HuH-7.5 (cell line): ENCODE data around the gene ZNF853.
"Not testable (repeated sequence)": the region's sequence is repeated elsewhere in the genome, so short reads cannot be mapped to it uniquely, and the experiment has no call there.

Experiments used
- DNase-seq: peaks from one replicate; pipeline ENCODE4 v3.0.0; 2011; ENCODE audit warnings: low spot score

Gene ZNF853

DNA sequence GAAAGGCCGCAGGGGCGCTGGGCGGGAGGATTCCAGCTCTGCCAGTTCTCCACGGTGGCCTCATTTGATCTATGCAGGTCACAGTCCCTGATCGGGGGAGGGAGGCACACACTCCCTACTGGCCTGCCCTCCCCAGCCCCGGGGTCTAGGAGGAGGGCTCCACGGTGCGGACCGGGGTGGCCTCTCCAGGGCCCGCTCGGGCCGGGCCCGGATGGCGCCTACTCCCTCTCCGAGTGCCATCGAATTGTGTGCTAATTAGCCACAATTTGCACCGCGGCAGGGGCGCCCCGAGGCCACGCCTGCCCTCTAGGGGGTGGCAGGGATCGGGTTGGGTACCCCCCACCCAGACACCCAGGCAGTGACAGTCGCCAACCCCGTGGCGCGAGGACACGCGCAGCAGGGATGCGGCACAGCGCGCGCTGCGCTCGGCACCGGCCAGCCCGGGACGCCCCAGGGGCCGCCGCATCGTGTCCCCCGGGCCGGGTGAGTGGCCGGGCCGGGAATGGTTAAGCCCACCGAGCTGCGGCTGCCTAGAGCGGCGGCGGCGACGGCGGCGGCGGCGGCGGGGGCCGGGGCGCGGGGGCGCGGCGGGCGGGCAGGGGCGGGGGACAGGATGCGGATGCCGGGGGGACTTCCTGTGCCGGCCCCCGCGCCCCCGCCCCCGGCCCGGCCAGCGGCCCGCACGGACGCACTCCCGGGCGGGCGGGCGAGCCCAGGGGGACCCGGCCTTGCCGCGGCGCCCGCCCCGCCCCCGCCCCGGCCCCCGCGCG, at the start of gene ZNF853:
ZNF853 (plus strand) TSS at position 658 of the 770 bp plus-strand sequence. CDS start 565 bp downstream, outside the sequence.
- no peak for DNase-seq

DNA sequence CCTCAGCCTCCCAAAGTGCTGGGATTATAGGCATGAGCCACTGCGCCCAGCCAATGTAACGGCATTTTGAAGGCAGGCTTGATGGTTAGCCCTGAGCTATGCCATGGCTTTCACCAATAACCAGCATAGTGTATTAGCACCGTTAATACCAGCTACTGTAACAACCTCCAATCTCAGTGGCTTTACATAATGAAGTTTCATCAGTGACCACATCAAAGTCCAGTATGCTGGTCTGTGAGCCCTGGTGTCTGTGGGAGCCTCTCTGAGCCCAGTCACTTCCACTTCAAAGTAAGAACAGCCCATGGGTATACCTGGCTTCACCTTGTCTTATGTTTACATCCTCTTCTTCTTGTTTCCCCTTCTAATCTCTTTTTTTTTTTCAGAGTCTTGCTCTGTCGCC, 49.8 kb upstream of the ZNF853 start:
- DNase-seq, result no peak

DNA sequence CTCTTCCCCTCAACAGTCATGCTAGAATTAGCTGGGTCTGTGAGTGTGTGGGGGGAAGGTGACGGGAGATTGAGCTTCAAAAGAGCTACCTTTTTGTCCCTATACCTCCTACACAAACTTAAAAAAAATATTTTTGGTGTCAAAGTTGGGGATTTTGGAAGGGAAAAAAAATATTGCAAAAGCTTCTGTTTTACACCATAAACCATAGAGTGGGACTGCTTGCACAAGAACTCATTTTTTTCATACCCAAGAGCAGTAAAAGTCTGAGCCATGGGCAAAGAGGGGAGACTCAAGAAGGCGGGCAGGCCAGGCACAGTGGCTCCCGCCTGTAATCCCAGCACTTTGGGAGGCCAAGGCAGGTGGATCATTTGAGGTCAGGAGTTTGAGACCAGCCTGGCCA, 47.5 kb upstream of the ZNF853 start:
- DNase-seq, result no peak

DNA sequence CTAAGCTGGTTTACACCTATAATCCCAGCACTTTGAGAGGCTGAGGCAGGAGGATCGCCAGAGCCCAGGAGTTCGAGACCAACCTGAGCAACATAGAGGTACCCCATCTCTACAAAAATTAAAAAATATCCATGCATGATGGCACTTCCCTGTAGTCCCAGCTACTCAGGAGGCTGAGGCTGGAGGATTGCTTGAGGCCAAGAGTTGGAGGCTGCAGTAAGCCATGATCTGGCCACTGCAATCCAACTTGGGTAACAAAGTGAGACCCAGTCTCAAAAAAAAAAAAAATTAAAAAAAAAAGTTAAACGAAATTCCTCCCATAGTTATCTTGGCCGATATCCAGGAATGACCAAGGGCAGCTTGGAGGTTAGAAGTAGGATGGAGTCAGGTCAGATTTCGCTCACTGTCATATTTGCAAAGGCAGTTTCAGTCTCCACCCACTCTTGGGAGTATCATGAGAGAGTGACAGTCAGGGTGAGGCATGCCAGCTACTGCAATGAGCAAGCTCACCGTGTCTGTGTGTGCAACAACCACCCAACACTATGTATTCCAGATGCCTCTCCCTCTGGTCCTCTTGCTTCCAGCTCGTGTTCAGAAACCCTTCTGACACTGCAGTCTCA, 44.1 kb upstream of the ZNF853 start:
- no peak for DNase-seq

DNA sequence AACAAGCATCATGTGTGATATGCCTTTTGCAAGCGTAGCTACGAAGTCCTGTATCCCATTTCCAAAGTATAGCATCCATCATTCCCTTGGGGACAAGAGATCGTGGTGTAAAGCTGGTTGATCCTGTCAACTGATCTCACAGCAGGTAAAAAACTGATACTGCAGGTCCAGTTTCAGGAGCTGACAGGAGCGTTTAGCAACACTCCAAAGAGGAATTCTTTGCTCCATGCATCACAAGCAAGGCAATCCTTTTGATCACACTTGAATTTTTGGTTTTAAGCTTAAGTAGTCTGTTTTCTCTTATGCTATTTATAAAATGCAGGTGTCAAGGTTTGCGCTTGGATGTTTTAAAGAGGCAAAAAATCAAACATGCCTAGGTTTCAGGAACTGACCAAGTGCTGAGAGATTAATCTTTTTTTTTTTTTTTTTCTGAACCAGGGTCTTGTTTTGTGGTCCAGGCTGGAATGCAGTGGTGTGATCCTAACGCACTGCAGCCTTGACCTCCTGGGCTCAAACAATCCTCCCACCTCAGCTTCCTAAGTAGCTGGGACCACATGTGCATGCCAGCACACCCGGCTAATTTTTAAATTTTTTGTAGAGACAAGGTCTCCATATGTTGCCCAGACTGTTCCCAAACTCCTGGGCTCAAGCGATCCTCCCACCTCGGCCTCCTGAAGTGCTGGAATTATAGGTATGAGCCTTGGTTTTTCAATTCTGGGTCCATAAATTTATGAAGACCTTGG, 40.0 kb upstream of the ZNF853 start:
- DNase-seq, result no peak

DNA sequence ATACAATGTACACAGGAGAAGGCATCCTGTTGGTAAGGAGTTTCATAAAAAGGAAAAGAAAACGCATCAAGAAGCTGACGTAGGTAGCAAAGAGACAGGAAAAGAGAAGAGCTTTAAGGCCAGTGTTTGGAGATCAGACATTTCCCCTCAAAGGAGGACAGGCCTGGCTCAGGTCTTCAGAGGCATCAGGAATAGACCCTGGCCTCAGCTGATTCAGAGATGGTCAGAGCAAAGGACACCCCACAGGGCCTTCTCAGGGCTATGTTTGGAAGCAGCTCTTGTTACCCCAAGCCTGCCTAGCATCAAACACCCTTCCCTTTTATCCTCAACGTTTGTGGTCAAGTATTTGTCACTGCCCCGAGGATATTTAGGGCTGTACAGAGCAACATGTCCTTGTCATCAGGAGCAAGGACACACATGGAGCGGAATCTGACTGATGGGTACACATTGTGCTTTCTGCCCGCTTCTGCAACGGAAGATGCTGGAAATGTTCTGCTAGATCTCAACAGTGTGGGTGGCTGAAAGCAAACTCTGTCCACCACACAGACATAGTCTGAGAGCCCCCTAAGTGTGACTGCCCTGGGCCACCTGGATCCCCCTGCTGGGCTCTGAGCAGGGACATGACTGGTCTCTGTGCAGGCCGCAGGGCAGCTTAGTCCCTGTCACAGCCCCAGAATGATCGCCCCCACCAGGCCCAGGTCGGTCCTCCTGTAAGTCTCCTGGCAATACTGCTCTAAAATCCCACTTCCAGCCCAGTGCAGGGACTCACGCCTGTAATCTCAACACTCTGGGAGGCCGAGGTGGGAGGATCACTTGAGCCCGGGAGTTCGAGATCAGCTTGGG, 39.2 kb upstream of the ZNF853 start:
- no peak for DNase-seq

DNA sequence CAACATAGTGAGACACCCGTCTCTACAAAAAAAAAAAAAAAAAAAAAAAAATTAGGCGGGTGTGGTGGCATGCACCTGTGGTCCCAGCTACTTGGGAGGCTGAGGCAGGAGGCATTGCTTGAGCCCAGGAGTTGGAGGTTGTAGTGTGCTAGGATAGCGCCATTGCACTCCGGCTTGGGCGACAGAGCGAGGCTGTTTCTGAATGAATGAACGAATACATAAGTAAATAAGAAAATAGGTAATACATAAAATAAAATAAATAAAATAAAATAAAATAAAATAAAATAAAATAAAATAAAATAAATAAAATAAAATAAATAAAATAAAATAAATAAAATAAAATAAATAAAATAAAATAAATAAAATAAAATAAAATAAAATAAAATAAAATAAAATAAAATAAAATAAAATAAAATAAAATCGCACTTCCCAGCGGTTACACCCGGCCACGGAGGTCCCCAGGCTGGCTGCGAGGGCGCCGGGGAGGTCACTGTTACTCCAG, 38.5 kb upstream of the ZNF853 start:
- DNase-seq, result not testable (repeated sequence)

DNA sequence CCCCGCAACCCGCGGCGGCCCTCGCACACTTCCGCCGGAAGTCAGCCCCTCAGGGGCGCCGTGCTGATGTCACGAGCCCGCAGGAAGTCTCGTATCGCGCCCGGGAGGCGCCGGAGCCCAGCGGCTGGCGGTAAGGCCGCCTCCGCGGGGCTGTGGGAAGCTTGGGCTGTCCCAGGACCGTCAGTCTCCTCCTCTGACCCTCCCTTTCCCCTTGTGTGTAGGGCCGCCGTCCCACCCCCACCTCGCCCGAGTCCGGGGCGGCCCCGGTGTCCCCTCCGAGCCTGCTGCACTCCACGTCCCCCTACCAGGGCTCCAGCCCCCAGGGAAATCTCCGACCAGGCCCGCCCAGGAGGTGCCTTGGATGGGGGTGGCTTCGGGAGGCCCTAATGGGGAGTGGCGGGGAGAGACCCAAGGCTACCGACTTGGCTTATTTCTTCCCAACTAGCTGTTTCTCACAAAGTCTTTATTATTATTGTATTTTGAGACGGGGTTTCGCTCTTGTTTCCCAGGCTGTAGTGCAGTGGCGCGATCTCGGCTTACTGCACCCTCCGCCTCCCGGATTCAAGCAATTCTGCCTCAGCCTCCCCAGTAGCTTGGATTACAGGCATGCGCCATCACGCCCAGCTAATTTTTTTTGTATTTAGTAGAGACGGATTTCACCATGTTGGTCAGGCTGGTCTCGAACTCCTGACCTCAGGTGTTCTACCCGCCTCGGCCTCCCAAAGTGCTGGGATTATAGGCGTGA, 37.9 kb upstream of the ZNF853 start, which contains the start of gene ZDHHC4:
ZDHHC4 (plus strand) TSS at position 86 of the 745 bp plus-strand sequence. CDS start 3,108 bp downstream, outside the sequence.
- peak; percentile 95 for DNase-seq

DNA sequence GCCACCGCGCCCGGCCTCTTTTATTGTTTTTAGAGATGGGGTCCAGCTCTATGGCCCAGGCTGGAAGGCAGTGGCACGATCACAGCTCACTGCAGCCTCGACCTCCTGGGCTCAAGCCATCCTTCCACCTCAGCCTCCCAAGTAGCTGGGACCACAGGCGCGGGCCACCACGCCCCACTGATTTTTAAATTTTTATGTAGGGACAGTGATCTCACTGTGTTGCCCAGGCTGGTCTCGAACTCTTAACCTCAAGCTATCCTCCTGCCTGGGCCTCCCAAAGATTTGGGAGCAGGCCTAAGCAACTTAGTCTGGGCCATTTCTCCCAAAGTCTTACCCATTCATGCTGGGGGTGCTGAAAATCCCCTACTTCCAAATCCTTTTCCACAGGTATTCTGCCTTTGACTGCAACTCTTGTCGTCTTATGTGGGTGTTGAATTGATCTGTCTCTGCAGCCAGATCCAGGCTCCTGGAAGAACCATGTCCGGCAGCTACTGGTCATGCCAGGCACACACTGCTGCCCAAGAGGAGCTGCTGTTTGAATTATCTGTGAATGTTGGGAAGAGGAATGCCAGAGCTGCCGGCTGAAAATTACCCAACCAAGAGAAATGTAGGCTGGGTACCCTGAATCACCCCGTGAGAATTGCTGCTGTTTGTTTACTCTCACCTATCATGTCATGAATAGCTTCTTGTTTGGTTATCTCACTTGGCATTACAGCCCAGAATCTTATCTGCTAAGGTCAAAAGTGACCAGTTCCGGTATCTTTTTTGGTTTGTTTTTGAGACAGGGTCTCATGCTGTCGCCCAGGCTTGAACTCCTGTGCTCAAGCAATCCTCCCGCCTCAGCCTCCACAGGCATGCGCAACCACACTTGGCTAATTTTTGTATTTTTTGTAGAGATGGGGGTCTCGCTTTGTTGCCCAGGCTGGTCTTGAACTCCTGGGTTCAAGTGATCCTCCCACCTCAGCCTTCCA, 37.0 kb upstream of the ZNF853 start:
- peak; percentile 81 for DNase-seq

DNA sequence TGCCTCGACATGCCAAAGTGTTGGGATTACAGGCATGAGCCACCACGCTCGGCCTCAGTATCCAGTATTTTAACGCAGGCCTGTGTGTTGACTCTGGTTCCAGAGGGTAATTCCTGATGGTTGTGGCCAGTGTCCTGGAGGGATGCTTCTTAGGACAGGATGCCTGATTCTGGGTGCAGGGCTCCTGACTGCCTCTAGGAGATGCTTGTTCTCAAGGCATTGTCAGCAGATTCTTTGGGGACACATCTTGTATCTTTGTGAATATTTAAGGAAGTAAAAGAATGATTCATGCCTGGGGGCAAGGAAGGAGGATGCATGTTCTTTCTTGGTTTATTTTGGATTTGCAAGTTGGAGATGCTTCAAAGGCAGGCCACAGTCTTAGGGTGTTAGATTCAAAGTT, 36.0 kb upstream of the ZNF853 start:
- DNase-seq, result no peak

DNA sequence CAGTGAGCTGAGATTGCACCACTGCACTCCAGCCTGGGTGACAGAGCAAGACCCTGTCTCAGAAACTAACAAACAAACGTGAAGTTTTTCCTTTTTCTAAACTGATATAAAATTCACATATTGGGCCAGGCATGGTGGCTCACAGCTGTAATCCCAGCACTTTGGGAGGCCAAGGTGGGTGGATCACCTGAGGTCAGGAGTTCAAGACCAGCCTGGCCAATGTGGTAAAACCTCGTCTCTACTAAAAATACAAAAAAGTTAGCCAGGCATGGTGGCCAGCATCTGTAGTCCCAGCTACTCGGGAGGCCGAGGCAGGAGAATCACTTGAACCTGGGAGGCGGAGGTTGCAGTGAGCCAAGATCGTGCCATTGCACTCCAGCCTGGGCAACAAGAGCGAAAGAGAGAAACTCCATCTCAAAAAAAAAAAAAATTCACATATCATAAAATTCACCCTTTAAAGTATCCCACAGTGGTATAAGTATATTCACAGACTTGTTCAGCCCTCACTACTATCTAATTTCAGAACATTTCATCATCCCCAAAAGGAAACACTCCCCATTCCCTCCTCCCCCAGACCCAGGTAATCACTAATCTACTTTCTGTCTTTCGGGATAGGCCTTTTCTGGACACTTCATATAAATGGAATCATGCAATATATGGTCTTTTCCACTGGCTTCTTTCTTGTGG, 29.5 kb upstream of the ZNF853 start:
- not testable (repeated sequence) for DNase-seq

DNA sequence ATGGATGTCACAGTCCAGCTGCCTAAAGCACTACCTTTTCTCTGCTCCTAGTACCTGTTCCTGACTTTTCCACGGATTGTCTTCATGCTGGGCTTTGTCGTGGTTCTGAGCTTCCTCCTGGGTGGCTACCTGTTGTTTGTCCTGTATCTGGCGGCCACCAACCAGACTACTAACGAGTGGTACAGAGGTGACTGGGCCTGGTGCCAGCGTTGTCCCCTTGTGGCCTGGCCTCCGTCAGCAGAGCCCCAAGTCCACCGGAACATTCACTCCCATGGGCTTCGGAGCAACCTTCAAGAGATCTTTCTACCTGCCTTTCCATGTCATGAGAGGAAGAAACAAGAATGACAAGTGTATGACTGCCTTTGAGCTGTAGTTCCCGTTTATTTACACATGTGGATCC, 26.8 kb upstream of the ZNF853 start:
- no peak for DNase-seq

DNA sequence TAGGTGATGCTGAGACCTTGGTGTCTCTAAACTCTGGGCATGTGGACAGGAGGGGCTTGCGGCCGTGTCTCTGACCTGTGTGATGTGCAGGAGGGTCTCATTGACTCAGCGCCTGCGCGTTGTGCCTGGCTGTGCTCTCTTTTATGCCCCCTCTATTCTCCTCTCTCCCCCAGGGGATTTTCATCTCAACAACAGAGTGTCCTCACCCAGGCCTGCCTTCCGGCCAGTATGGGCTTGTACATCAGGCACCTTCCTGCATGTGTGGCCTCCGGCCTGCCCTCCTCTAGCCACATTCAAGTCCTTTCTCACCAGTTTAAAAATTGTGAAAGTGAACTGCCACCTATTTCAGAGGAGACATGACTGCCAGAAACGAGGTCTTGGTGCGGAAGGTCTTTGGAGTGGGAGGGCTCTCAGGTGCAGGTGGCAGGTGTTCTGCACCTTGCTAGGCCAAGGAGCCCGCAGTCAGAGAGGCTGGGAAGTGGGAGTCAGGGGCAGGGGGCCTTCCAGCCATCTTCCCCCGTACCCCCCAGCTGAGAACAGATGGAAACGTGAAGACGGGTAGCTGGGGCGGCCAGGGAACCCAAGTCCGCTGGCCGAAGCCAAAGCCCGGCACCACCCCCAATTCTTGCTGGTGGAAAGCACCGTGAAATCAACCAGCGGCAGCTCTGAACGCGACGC, 26.1 kb upstream of the ZNF853 start:
- DNase-seq, result no peak

DNA sequence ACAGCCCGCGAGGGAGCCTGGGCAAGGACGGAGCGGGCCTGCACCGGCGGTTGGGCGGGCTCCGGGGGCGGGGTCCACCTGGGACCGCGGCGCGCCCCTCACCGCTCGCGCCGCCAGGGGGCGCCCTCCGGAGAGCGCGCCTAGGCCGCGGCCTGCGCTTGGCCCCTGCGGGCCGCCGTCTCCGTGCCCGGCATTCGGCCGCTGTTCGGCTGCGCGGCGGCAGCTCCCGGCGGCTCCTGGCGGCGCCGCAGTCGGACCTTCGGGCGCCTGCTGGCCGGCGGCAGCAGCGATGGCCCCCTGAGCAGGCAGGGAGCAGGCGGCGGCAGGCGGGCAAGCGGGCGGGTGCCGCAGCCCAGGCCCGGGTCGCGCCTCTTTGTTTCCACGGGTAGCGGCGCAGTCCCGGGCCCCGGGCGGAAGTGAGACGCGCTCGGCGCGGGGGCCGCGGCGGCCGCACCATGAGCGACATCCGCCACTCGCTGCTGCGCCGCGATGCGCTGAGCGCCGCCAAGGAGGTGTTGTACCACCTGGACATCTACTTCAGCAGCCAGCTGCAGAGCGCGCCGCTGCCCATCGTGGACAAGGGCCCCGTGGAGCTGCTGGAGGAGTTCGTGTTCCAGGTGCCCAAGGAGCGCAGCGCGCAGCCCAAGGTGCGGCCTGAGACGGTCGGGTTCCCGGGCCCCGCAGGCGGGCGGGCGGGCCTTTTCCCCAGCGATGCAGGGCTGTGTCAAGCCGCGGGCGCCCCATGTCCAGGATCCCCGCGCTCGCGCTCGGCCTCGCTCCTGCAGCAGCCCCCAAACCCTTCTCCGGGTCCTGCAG, 25.4 kb upstream of the ZNF853 start, which contains the start of gene INTS15:
INTS15 (plus strand) TSS at position 193 of the 816 bp plus-strand sequence; CDS start at position 456, 263 bp downstream.
- peak; percentile 82 for DNase-seq

DNA sequence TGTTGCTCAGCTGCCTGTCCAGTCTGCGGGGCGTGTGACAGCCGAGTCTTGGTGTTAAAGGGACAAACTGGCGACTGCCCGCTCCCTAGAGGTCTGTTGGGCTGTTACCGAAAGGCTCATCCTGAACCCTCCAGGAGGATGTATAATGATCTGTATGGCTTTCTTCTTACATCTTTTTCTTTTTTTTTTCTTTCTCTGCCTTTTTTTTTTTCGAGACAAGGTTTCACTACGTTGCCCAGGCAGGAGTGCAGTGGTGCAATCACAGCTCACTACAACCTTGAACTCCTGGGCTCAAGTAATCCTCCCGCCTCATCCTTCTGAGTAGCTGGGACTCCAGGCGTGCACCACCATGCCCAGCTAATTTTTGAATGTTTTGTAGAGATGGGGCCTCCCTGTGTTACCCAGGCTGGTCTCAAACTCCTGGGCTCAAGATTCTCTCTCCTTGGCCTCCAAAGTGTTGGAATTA, 24.7 kb upstream of the ZNF853 start:
- peak; percentile 82 for DNase-seq

DNA sequence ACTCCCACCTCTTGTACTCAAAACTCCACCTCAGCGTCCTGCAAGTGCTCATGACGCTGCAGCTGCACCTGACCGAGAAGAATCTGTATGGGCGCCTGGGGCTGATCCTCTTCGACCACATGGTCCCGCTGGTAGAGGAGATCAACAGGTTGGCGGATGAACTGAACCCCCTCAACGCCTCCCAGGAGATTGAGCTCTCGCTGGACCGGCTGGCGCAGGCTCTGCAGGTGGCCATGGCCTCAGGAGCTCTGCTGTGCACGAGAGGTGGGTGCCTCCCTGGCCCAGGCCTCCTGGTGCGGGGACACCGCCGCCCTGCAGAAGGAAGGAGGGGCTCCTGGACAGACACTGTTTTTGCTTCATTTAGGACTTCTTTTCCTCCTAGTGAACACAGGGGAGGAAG, 15.3 kb upstream of the ZNF853 start:
- DNase-seq, result no peak

DNA sequence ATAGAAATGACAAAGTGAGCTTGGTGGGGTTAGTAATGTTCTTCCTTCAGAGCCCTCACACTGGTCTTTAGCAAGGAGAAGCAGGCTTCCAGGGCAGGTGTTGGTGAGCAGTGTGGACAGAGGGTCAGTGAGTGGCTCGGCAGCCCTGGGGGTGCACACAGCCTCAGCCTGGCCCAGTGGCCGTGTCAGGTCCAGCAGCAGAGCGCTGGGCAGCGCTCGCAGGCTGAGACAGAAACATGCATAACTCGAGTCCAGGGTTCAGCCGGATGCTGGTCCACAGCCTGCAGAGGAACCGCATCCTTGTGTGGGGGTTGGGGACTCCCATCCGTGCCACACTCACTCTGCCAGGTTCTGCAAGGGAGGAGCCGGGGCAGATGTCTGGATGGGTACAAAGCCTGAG, 11.0 kb upstream of the ZNF853 start:
- no peak for DNase-seq
